ENCODE measurements around the gene APOBEC4.

GRCh38 chr1:183678819-183679218 is 25.7 kb upstream of the APOBEC4 start:
- TF ChIP-seq EZH2 (IDR thresholded peaks at IDR 0.05; ENCODE audit: insufficient read depth, poor library complexity, severe bottlenecking): no peak
- TF ChIP-seq EZH2phosphoT487 (IDR thresholded peaks at IDR 0.05; ENCODE audit: insufficient read depth, low read depth): no peak
